ENCODE results near the gene PLEKHH1. TPM values are rescaled to one million over a fixed set of nuclear protein-coding genes. Genes with fewer than 3 reads are reported as not detected.

PLEKHH1 gene
- total RNA-seq, 1 experiment from 2014 or later: 32.4 TPM

DNA sequence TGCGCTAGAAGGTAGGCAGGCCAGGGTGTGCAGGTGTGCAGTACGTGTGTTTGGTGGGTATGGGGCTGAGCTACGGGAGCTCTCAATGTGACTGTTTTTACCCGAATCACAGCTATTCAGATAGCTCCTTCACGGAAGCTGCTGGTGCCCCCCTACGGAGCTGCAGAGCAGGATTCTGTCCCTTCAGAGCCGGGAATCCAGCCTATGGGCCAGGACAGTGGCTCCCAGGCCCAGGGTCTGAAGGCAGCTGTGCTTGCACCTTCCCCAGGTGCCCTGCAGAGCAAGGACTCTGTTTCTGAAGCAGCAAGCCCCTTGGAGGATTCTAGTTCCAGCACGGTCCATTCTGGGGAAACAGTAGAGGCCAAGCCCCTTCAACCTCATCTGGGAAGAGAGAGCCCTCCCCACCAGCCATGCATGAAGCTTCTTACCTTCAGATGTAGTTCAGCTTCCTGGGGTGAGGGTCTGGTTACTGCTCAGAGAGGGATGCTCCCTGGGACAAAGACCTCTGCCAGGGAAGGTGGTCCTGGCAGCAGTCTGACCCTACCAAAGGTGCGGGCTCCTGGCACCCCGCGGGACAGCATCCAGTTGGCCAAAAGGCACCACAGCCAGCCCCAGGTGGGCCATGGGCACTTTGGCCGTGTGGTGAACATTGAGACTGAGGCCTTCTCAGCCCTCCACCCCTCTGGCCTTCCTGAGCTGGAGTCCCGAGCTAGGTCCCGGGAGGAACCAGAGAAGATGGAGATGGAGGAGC is 29.1 kb downstream of the PLEKHH1 start:
- peaks cover 6% of the 10 kb centered on the region for H3K4me1 ChIP-seq
- BruUV-seq (replicated peaks): no TSS peak
- ChIA-PET POLR2A (interaction anchor here (0.6 kb wide), 1 partner anchor 1045 kb away, joined by 4 read pairs; no protein-coding TSS in a partner anchor), CTCF (interaction anchor here (1.5 kb wide), 1 partner anchor 35 kb away, joined by 4 read pairs; no protein-coding TSS in a partner anchor)
- peaks cover under 1% of the 10 kb centered on the region; the same call in 1 of the 2 replicates for H3K36me3 ChIP-seq (ENCODE audit: control insufficient read depth, insufficient read depth, low read length)
- intact Hi-C loops (cut with micrococcal nuclease; ENCODE audit: unreplicated experiment): no loop called here
- Mint-ChIP-seq H3K36me3 (ENCODE audit: insufficient read depth, unreplicated experiment) (peaks cover 23% of the 10 kb centered on the region), H3K4me3 (ENCODE audit: unreplicated experiment) (no peak overlapping the region), H3K27ac (ENCODE audit: unreplicated experiment) (no peak overlapping the region), H3K9me3 (ENCODE audit: unreplicated experiment) (no peaks in the 10 kb centered on the region), H3K27me3 (ENCODE audit: insufficient read depth, unreplicated experiment) (no peaks in the 10 kb centered on the region), H3K4me1 (ENCODE audit: low read depth, unreplicated experiment) (peaks cover 8% of the 10 kb centered on the region)
- no peak for TF ChIP-seq CTCF (IDR thresholded peaks at IDR 0.05; ENCODE audit: insufficient read depth in 1 of 2, low read depth in 1 of 2, low read length in 1 of 2, severe bottlenecking in 1 of 2, unreplicated experiment in 1 of 2)
- H3K9me3 ChIP-seq: no peaks in the 10 kb centered on the region
- H3K27me3 ChIP-seq (replicated peaks; ENCODE audit: control insufficient read depth, insufficient read depth, low read length): no peaks in the 10 kb centered on the region
- DNase-seq: no peak
- H3K4me3 ChIP-seq (ENCODE audit: low read depth, low read length): no peak overlapping the region

DNA sequence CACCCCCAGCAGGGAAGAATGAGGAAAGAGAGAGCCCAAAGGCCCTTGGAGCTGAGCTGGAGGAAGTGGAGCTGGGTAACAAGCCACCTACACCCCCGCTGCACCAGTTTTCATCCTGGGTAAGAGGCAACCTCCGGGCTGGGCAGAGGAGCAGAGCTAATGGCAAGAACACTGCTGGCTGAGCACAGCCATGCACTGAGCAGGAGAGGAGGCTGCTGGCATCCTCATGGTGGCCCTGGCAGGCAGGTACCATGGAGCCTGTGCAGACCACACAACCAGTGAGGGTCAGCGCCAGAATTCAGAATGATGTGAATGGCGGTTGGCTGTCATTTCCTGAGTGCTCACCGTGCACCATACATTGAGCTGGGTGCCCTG is 29.7 kb downstream of the PLEKHH1 start:
- no peaks in the 10 kb centered on the region for H3K9me3 ChIP-seq
- Mint-ChIP-seq H3K27ac (ENCODE audit: unreplicated experiment) (no peak overlapping the region), H3K36me3 (ENCODE audit: insufficient read depth, unreplicated experiment) (peaks cover 23% of the 10 kb centered on the region), H3K4me1 (ENCODE audit: low read depth, unreplicated experiment) (peaks cover 7% of the 10 kb centered on the region), H3K27me3 (ENCODE audit: insufficient read depth, unreplicated experiment) (no peaks in the 10 kb centered on the region), H3K4me3 (ENCODE audit: unreplicated experiment) (no peak overlapping the region), H3K9me3 (ENCODE audit: unreplicated experiment) (no peaks in the 10 kb centered on the region)
- no peak for TF ChIP-seq CTCF (IDR thresholded peaks at IDR 0.05; ENCODE audit: insufficient read depth in 1 of 2, low read depth in 1 of 2, low read length in 1 of 2, severe bottlenecking in 1 of 2, unreplicated experiment in 1 of 2)
- H3K4me1 ChIP-seq: peaks cover under 1% of the 10 kb centered on the region
- DNase-seq: no peak
- H3K27me3 ChIP-seq (replicated peaks; ENCODE audit: control insufficient read depth, insufficient read depth, low read length): no peaks in the 10 kb centered on the region
- H3K36me3 ChIP-seq (ENCODE audit: control insufficient read depth, insufficient read depth, low read length): no peaks in the 10 kb centered on the region; the same call in 1 of the 2 replicates
- ChIA-PET CTCF (interaction anchor here (1.5 kb wide), 1 partner anchor 36 kb away, joined by 4 read pairs; no protein-coding TSS in a partner anchor), POLR2A (no interaction called here)
- no TSS peak for BruUV-seq (replicated peaks)
- intact Hi-C loops (cut with micrococcal nuclease; ENCODE audit: unreplicated experiment): no loop called here
- H3K4me3 ChIP-seq (ENCODE audit: low read depth, low read length): no peak overlapping the region

DNA sequence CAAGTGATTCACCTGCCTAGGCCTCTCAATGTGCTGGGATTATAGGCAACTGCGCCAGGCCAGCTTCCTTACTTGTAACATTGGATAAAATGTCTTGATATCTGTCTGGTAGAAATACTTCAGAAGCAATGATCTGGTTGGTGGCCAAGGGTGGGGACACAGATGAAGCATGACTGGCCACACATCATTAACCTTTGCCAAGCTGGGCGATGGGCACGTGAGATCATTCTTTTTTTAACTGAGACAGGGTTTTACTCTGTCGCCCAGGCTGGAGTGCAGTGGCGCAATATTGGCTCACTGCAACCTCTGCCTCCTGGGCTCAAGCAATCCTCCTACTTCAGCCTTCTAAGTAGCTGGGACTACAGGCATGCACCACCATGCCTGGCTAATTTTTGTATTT is 31.1 kb downstream of the PLEKHH1 start:
- Mint-ChIP-seq H3K36me3 (ENCODE audit: insufficient read depth, unreplicated experiment) (peaks cover 21% of the 10 kb centered on the region), H3K4me3 (ENCODE audit: unreplicated experiment) (no peak overlapping the region), H3K27me3 (ENCODE audit: insufficient read depth, unreplicated experiment) (no peaks in the 10 kb centered on the region), H3K27ac (ENCODE audit: unreplicated experiment) (no peak overlapping the region), H3K4me1 (ENCODE audit: low read depth, unreplicated experiment) (peaks cover 7% of the 10 kb centered on the region), H3K9me3 (ENCODE audit: unreplicated experiment) (no peaks in the 10 kb centered on the region)
- intact Hi-C loops (cut with micrococcal nuclease; ENCODE audit: unreplicated experiment): no loop called here
- CTCF ChIA-PET: interaction anchor here (0.6 kb wide), 2 partner anchors 23 to 37 kb away, joined by 3 to 4 read pairs; no protein-coding TSS in a partner anchor
- Histone ChIP-seq H3K36me3 (ENCODE audit: control insufficient read depth, insufficient read depth, low read length) (no peaks in the 10 kb centered on the region; the same call in 1 of the 2 replicates), H3K4me3 (ENCODE audit: low read depth, low read length) (no peak overlapping the region), H3K9me3 (no peaks in the 10 kb centered on the region), H3K4me1 (no peaks in the 10 kb centered on the region), H3K27me3 (replicated peaks; ENCODE audit: control insufficient read depth, insufficient read depth, low read length) (no peaks in the 10 kb centered on the region)
- POLR2A ChIA-PET: no interaction called here
- TF ChIP-seq CTCF (IDR thresholded peaks at IDR 0.05; ENCODE audit: insufficient read depth in 1 of 2, low read depth in 1 of 2, low read length in 1 of 2, severe bottlenecking in 1 of 2, unreplicated experiment in 1 of 2): no peak
- no peak for DNase-seq
- BruUV-seq (replicated peaks): no TSS peak

All from Caco-2 (cell line).